OCI-LY7 (cell line): ENCODE data around the gene NXPE4.

Source experiments
- EZH2phosphoT487 ChIP-seq: fragments of 200-600 bp; sonication (generic); IDR thresholded peaks from 2 replicates; pipeline ENCODE4 v1.6.1; 2018; ENCODE audit warnings: low read depth, borderline replicate concordance, mild to moderate bottlenecking, mixed run types, antibody characterized with exemption, low read length, moderate library complexity, mixed read lengths
- TF ChIP-seq, protein P1 (sequence below): fragments of 200-600 bp; sonication (generic); conservative IDR thresholded peaks from 2 replicates; pipeline ENCODE4 v1.5.1; 2014; ENCODE audit warnings: mild to moderate bottlenecking, antibody characterized with exemption, low read length, moderate library complexity, mixed read lengths

DNA sequence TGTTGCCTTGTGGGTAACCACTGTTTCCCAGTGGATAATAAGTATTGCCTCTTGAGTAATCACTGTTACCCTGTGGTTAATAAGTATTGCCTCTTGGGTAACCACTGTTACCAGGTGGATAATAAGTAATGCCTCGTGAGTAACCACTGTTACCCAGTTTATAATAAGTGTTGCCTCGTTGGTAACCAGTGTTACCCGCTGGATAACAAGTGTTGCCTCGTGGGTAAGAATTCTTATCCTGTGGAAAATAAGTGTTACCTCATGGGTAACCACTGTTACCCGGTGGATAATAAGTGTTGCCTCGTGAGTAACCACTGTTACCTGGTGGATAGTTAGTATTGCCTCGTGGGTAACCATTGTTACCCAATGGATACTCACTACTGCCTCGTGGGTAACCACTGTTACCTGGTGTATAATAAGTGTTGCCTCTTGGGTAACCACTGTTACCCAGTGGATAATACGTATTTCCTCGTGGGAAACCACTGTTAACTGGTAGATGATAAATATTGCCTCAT, 24.1 kb upstream of the NXPE4 start:
- TF ChIP-seq, protein P1, sequence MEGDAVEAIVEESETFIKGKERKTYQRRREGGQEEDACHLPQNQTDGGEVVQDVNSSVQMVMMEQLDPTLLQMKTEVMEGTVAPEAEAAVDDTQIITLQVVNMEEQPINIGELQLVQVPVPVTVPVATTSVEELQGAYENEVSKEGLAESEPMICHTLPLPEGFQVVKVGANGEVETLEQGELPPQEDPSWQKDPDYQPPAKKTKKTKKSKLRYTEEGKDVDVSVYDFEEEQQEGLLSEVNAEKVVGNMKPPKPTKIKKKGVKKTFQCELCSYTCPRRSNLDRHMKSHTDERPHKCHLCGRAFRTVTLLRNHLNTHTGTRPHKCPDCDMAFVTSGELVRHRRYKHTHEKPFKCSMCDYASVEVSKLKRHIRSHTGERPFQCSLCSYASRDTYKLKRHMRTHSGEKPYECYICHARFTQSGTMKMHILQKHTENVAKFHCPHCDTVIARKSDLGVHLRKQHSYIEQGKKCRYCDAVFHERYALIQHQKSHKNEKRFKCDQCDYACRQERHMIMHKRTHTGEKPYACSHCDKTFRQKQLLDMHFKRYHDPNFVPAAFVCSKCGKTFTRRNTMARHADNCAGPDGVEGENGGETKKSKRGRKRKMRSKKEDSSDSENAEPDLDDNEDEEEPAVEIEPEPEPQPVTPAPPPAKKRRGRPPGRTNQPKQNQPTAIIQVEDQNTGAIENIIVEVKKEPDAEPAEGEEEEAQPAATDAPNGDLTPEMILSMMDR, result no peak
- no peak for TF ChIP-seq EZH2phosphoT487
